Mesendoderm (in vitro differentiated cells): ENCODE measurements around the gene CTNND2.

Source experiments
- DNase-seq: peaks from one replicate; pipeline ENCODE4 v3.0.0; 2013
- H2AK5ac ChIP-seq: 2 replicates; pipeline ENCODE4 v1.6.1; 2013; ENCODE audit warnings: low read length, inconsistent platforms
- H2BK120ac ChIP-seq: 2 replicates; pipeline ENCODE4 v1.6.1; 2013; ENCODE audit warnings: low read depth, mild to moderate bottlenecking, low read length, moderate library complexity, mixed read lengths
- H2BK15ac ChIP-seq: replicated peaks from 2 replicates; pipeline ENCODE4 v1.6.1; 2013; ENCODE audit warnings: low read depth, mild to moderate bottlenecking, moderate library complexity
- H2BK5ac ChIP-seq: 2 replicates; pipeline ENCODE4 v1.6.1; 2013; ENCODE audit warnings: low read length, inconsistent platforms
- H3K18ac ChIP-seq: 2 replicates; pipeline ENCODE4 v1.6.1; 2013; ENCODE audit warnings: mild to moderate bottlenecking, low read length, mixed read lengths
- H3K23ac ChIP-seq: one replicate; pipeline ENCODE4 v1.6.1; 2013; ENCODE audit warnings: low read length
- H3K27ac ChIP-seq: 2 replicates; pipeline ENCODE4 v1.5.1; 2013; ENCODE audit warnings: low read depth, mild to moderate bottlenecking, inconsistent platforms, low read length, moderate library complexity
- H3K27me3 ChIP-seq: 2 replicates; pipeline ENCODE4 v1.6.1; 2013; ENCODE audit warnings: low read length, control low read depth, mild to moderate bottlenecking, inconsistent platforms; ENCODE audit not compliant: insufficient read depth, poor library complexity
- H3K36me3 ChIP-seq: 2 replicates; pipeline ENCODE4 v1.6.1; 2013; ENCODE audit warnings: low read length, inconsistent platforms; ENCODE audit not compliant: control insufficient read depth, insufficient read depth
- H3K4ac ChIP-seq: one replicate; pipeline ENCODE4 v1.6.1; 2013; ENCODE audit warnings: low read depth, mild to moderate bottlenecking, low read length, moderate library complexity
- H3K4me1 ChIP-seq: 2 replicates; pipeline ENCODE4 v1.6.1; 2013; ENCODE audit warnings: low read depth, low read length, inconsistent platforms; ENCODE audit not compliant: control insufficient read depth
- H3K4me2 ChIP-seq: 2 replicates; pipeline ENCODE4 v1.6.1; 2013; ENCODE audit warnings: low read length
- H3K4me3 ChIP-seq: 2 replicates; pipeline ENCODE4 v1.5.1; 2013; ENCODE audit warnings: mild to moderate bottlenecking, low read length
- H3K56ac ChIP-seq: one replicate; pipeline ENCODE4 v1.6.1; 2013; ENCODE audit warnings: low read length
- H3K79me1 ChIP-seq: 2 replicates; pipeline ENCODE4 v1.6.1; 2013; ENCODE audit warnings: low read length, inconsistent platforms
- H3K79me2 ChIP-seq: 2 replicates; pipeline ENCODE4 v1.6.1; 2013; ENCODE audit warnings: mild to moderate bottlenecking, low read length; ENCODE audit not compliant: control insufficient read depth, insufficient read depth
- H3K9ac ChIP-seq: 2 replicates; pipeline ENCODE4 v1.6.1; 2013; ENCODE audit warnings: low read length, inconsistent platforms
- H4K5ac ChIP-seq: one replicate; pipeline ENCODE4 v1.6.1; 2013; ENCODE audit warnings: low read length
- H4K8ac ChIP-seq: one replicate; pipeline ENCODE4 v1.6.1; 2013; ENCODE audit warnings: low read depth, mild to moderate bottlenecking, control low read depth, low read length, moderate library complexity
- WGBS: extraction: QIAGEN DNeasy Blood & Tissue Kit; methylation state at CpG from one replicate; pipeline ENCODE4 v1.1.7; 2013; ENCODE audit warnings: low lambda C conversion rate, missing lambda C conversion rate; ENCODE audit not compliant: insufficient coverage; ENCODE audit errors: extremely low coverage; 5-methylcytosine and 5-hydroxymethylcytosine counted together

Gene CTNND2

GRCh38 chr5:11143456-11144267 lies 760.6 kb downstream of the CTNND2 start:
- H3K79me1 ChIP-seq, result no peaks in the 10 kb centered on the region
- no peak overlapping the region for H2BK120ac ChIP-seq
- no CpG with 5 or more reads among the region's 3 CpGs for WGBS
- H3K56ac ChIP-seq, result no peak overlapping the region
- H3K23ac ChIP-seq, result no peak overlapping the region
- no peak overlapping the region for H2BK5ac ChIP-seq
- no peak overlapping the region for H3K27ac ChIP-seq
- H3K36me3 ChIP-seq, result no peaks in the 10 kb centered on the region
- no peak overlapping the region for H4K8ac ChIP-seq
- no peak overlapping the region for H3K18ac ChIP-seq
- no peak overlapping the region for H3K4ac ChIP-seq
- H3K27me3 ChIP-seq, result no peaks in the 10 kb centered on the region
- H3K9ac ChIP-seq, result no peak overlapping the region
- H3K4me1 ChIP-seq, result no peaks in the 10 kb centered on the region
- H2BK15ac ChIP-seq, result no peak overlapping the region
- no peak overlapping the region for H3K4me3 ChIP-seq
- H4K5ac ChIP-seq, result no peak overlapping the region
- no peak for DNase-seq
- no peak overlapping the region for H3K4me2 ChIP-seq
- no peaks in the 10 kb centered on the region for H3K79me2 ChIP-seq
- H2AK5ac ChIP-seq, result no peak overlapping the region

- H3K4ac ChIP-seq, result no peak overlapping the region
Observed at GRCh38 chr5:11139217-11139865, 764.9 kb downstream of the CTNND2 start.

DNA sequence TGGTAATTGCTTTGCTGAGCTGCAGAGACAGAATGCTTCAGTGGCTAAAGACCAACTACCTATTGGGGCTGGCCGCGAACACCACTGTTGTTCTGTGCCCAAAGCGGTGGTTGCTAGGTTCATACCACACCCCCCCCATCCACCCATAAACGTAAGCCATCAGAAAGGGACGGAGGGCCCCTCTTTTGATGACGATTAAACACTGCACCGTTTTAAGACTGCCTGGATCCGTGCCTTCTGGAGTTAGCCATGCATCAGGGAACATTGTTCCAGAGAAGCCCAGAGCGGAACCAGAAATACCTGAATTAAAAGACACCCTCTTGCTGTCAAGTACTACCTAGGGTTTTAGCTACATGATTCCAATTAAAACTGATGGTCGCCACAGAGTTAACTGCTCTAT lies 774.1 kb downstream of the CTNND2 start:
- Histone ChIP-seq H3K56ac (no peak overlapping the region), H3K4me2 (no peak overlapping the region), H2AK5ac (no peak overlapping the region), H2BK120ac (no peak overlapping the region), H3K4me1 (no peaks in the 10 kb centered on the region), H3K23ac (no peak overlapping the region), H2BK15ac (no peak overlapping the region), H3K79me1 (no peaks in the 10 kb centered on the region), H3K27me3 (no peaks in the 10 kb centered on the region), H2BK5ac (no peak overlapping the region), H3K36me3 (no peaks in the 10 kb centered on the region), H4K5ac (no peak overlapping the region), H3K4ac (no peak overlapping the region), H3K9ac (no peak overlapping the region), H4K8ac (no peak overlapping the region), H3K79me2 (no peaks in the 10 kb centered on the region), H3K18ac (no peak overlapping the region), H3K27ac (no peak overlapping the region), H3K4me3 (no peak overlapping the region)
- DNase-seq, result no peak
- no CpG with 5 or more reads among the region's 10 CpGs for WGBS

More at GRCh38 chr5:11139217-11139865, 764.9 kb downstream of the CTNND2 start:
- H3K4me3 ChIP-seq, result no peak overlapping the region
- no peaks in the 10 kb centered on the region for H3K79me1 ChIP-seq
- no peak overlapping the region for H3K9ac ChIP-seq
- H2BK15ac ChIP-seq, result no peak overlapping the region
- H2BK5ac ChIP-seq, result no peak overlapping the region
- peak; percentile 72 for DNase-seq
- H4K8ac ChIP-seq, result no peak overlapping the region
- H3K79me2 ChIP-seq, result no peaks in the 10 kb centered on the region
- no peak overlapping the region for H4K5ac ChIP-seq
- H2AK5ac ChIP-seq, result no peak overlapping the region
- H3K36me3 ChIP-seq, result no peaks in the 10 kb centered on the region
- H2BK120ac ChIP-seq, result no peak overlapping the region
- H3K27ac ChIP-seq, result no peak overlapping the region
- H3K56ac ChIP-seq, result no peak overlapping the region
- H3K4me2 ChIP-seq, result no peak overlapping the region
- H3K23ac ChIP-seq, result no peak overlapping the region
- H3K4me1 ChIP-seq, result no peaks in the 10 kb centered on the region
- H3K18ac ChIP-seq, result no peak overlapping the region
- no CpG with 5 or more reads among the region's 9 CpGs for WGBS
- H3K27me3 ChIP-seq, result no peaks in the 10 kb centered on the region

GRCh38 chr5:11128021-11128420 lies 776.2 kb downstream of the CTNND2 start:
- Histone ChIP-seq H3K4me1 (no peaks in the 10 kb centered on the region), H3K56ac (no peak overlapping the region), H4K8ac (no peak overlapping the region), H3K36me3 (no peaks in the 10 kb centered on the region), H2BK120ac (no peak overlapping the region), H3K27ac (no peak overlapping the region), H3K4me3 (no peak overlapping the region), H2BK15ac (no peak overlapping the region), H2BK5ac (no peak overlapping the region), H3K79me2 (no peaks in the 10 kb centered on the region), H3K4me2 (no peak overlapping the region), H4K5ac (no peak overlapping the region), H2AK5ac (no peak overlapping the region), H3K23ac (no peak overlapping the region), H3K18ac (no peak overlapping the region), H3K79me1 (no peaks in the 10 kb centered on the region), H3K4ac (no peak overlapping the region), H3K27me3 (no peaks in the 10 kb centered on the region), H3K9ac (no peak overlapping the region)
- no CpG with 5 or more reads among the region's 2 CpGs for WGBS
- DNase-seq, result no peak

GRCh38 chr5:11126844-11127243 lies 777.4 kb downstream of the CTNND2 start:
- Histone ChIP-seq H4K5ac (no peak overlapping the region), H3K4me2 (no peak overlapping the region), H3K9ac (no peak overlapping the region), H2BK120ac (no peak overlapping the region), H4K8ac (no peak overlapping the region), H3K23ac (no peak overlapping the region), H3K27me3 (no peaks in the 10 kb centered on the region), H3K4ac (no peak overlapping the region), H3K56ac (no peak overlapping the region), H3K4me3 (no peak overlapping the region), H2BK5ac (no peak overlapping the region), H3K79me1 (no peaks in the 10 kb centered on the region), H2BK15ac (no peak overlapping the region), H3K4me1 (no peaks in the 10 kb centered on the region), H3K79me2 (no peaks in the 10 kb centered on the region), H3K36me3 (no peaks in the 10 kb centered on the region), H2AK5ac (no peak overlapping the region), H3K18ac (no peak overlapping the region), H3K27ac (no peak overlapping the region)
- no CpG with 5 or more reads among the region's 4 CpGs for WGBS
- no peak for DNase-seq
